GM18519 (cell line): ENCODE results near the gene PTPRR.

Source experiments
- ATAC-seq: cut with Tn5 transposase; IDR thresholded peaks from one replicate; pipeline ENCODE4 v1.9.1; 2021; ENCODE audit warnings: mild to moderate bottlenecking, moderate library complexity; ENCODE audit not compliant: unreplicated experiment, low FRiP score

The PTPRR gene

GRCh38 chr12:70660002-70660604 lies 260.4 kb downstream of the PTPRR start:
- no peak for ATAC-seq

GRCh38 chr12:70659077-70659606 lies 261.4 kb downstream of the PTPRR start:
- no peak for ATAC-seq

GRCh38 chr12:70657616-70658286 lies 262.8 kb downstream of the PTPRR start:
- ATAC-seq = no peak

DNA sequence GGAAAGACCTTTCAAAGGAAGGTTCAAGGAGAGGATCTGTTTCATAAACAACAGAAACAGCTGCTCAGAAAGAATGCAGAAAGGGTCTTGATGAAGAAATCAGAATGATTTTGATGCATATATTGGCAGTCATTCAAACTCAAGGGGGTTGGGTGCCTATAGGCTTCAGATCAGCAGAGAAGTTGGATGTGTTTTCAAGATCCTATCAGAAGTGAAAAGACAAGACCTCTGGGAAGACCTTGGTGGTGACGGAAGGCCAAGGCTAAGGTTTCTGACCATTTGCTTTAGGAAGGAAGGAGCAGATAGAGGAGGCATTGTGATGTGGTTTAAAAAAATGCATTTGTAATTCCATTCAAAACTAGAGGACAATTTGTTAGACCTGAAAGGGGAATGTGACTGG lies 268.1 kb downstream of the PTPRR start:
- ATAC-seq = no peak

DNA sequence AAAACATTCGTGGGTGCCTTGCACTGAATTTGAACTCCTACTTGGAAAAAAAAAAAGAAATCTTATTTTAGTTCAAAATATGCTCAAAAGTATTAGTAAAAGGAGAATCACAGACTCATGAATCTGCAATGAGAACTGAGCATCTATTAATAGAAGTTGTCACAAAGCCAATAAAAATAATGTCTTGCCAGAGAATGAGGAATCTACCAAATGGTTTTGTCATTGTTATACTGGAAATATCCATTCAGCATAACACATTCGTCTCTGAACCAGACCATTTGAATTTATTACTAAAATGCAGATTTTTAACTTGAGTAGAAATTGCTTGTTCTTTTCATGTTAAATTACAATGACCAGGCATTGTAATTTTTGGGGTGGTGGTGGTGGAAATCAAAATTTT lies 271.7 kb downstream of the PTPRR start:
- no peak for ATAC-seq

GRCh38 chr12:70648191-70648590 lies 272.3 kb downstream of the PTPRR start:
- ATAC-seq = no peak

DNA sequence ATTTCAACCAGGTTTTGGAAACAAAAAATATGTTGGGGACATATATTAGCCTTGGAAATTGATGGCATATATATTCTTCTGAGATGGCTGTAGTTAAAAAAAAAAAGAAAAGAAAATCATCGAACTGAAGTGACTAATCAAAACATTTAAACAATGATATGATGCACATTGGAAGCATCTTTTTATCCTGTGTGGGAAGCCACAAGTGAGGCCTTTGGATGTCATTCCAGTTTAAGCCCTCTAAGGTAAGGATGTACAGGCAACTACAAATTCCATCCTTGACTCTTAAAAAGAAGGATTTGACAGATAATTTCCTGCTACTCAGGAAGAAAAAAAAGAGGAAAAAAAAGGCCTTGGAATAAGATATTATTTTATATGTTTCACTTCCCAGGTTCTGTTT lies 273.7 kb downstream of the PTPRR start:
- no peak for ATAC-seq

- ATAC-seq = no peak
These were observed 274.8 kb downstream of the PTPRR start for GRCh38 chr12:70645494-70646317.

- ATAC-seq = no peak
These were observed 275.7 kb downstream of the PTPRR start for GRCh38 chr12:70644861-70645260.

GRCh38 chr12:70643939-70644338 lies 276.6 kb downstream of the PTPRR start:
- no peak for ATAC-seq

- ATAC-seq = no peak
These were observed 278.8 kb downstream of the PTPRR start for GRCh38 chr12:70641691-70642090.

DNA sequence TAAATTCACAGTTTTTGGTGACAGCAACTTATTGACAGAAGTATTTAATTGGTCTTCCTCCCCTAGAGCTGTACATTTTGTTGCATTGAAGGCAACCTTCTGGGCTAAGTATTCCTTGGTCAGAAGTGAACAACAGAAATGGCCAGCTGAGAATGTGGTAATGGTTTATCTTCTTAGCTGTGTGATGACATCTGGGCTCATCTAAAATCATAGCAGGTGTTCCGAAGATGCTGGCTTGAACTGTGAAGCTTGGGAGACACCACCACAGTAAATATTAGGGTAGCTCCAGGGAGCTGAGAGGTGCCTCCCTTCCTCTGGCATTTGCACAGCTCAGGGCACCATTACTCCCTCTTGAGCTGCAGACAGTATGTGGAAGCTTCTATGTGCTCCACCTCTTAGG lies 279.6 kb downstream of the PTPRR start:
- no peak for ATAC-seq

- no peak for ATAC-seq
These were observed 281.0 kb downstream of the PTPRR start for GRCh38 chr12:70639535-70639934.

DNA sequence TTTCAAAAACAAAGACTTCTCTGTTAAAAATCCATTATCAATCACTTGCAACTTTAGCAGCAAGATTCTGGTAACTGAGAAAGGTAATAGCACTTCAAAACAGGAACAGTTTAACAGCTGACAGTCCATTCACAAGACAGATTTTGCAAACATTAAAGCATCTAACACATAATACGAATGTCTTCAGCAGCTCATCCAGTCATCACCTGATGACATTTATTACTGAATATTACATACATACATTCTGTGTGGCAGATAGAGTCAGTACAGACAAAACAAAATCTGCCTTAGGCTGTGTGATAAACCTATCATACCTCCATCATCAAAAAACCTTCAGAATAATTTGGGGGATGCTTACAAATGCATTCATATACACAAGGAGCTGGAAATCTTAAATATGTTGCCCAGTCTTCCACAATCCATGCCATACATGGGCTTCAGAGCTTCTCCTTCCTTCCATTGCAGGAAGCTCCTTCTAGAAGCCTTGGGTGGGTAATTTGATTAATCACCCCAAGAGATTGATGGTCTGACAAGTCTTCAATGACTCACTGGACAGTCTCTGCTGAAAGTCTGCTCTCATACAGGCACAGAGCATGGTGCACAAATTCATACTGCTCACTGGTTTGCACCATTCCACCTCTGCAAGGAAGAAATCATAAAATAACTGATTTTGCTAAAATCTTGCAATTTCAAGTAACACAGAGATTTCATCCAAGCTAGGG lies 281.7 kb downstream of the PTPRR start:
- ATAC-seq = no peak

DNA sequence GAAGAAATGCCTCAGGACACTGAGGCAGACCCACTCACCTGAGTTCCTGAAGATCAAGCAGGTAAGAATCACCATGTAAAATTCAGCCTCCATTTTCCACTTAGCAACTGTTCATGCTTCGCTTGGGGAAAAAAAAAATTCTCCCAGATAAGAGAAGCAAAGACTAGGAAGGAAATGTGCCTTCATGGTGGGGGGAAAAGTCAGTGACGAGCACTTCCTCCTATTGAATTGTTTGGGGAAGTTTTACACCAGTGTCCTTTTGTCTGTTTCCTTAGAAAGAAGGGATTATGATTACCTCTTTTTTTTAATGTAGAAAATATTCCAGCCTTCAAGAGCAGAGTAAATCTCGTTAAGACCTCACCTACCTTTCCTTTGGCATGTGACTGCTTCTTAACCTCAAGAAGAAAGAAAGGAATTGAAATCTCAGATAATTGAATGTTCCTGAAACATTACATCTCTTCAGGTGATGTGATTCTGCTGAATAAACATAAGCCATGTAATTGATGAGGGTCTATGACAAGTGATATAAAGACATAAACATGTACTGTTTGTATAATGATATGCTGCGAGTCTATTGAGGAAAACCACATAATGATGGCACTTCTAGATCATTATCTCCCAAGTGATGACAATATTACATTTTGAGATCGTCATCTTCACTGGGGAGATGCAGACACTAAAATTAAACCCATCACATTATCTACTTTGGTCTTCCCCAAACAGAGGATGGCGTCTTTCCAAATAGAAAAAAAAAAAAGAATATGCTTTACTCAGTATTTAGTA lies 283.0 kb downstream of the PTPRR start, which contains the start of gene PTPRB:
Gene PTPRB, minus strand, starts transcription at position 127 of the 783 bp plus-strand sequence. Its CDS starts 34 bp downstream, at position 93.
- no peak for ATAC-seq

GRCh38 chr12:70635755-70636154 lies 284.8 kb downstream of the PTPRR start:
- no peak for ATAC-seq

DNA sequence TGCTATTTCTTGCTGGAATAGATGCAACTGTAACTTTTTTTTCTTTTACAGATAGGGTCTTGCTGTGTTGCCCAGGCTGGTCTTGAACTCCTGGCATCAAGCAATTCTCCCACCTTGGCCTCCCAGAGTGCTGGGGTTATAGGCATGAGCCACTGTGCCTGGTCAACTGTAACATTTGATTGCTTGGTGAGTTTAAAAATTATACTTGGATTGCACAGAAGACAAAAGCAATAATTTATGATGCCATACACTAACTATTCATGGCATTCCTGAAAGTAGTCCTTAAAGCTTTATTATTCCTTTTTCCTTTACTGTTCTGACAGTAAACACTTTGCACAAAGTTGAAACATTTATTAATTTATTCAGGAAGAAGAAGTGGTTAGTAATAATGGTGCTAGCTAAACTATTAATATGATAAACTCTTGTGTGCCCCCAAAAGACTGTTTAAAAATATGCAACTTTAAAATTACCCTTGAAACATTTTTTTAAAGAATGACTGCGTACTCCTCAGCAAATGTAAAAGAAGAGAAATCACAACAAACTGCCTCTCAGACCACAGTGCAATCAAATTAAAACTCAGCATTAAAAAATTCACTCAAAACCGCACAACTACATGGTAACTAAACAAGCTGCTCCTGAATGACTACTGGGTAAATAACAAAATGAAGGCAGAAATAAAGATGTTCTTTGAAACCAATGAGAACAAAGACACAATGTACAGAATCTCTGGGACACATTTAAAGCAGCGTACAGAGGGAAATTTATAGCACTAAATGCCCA lies 291.6 kb downstream of the PTPRR start:
- no peak for ATAC-seq

- no peak for ATAC-seq
These were observed 292.9 kb downstream of the PTPRR start for GRCh38 chr12:70627677-70628076.

DNA sequence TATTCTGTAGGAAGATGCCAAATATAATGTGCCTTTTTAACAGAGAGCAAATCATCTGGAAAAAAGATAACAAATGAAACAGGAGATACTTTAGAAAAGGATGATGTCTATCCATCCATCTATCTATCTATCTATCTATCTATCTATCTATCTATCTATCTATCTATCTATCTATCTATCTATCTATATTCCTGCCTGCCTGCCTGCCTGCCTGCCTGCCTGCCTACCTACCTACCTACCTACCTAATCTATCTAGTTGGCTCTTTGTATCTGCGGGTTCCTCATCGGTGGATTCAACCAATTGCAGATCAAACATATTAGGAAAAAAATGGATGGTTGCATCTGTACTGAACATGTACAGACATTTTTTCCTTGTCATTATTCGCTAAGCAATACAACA lies 294.4 kb downstream of the PTPRR start:
- no peak for ATAC-seq
